ENCODE measurements around the gene KCNQ1OT1. TPM values are rescaled to one million over a fixed set of nuclear protein-coding genes. Genes with fewer than 3 reads are reported as not detected.

Gene KCNQ1OT1
- total RNA-seq (10 to 100 TPM in 1 of 7 donors, 1 to 10 TPM in 6; 3.9 to 11.5 (median 6.8) TPM), polyA plus RNA-seq (under 1 TPM; 0.43 to 0.52 TPM)
- long read RNA-seq, donor 1, full-length matches to known transcripts = 73 of 77 reads
- long read RNA-seq, donor 1, partial matches to known transcripts = 0 of 77 reads
- long read RNA-seq, donor 1, other reads (novel, unspliced or antisense) = 4 of 77 reads
- long read RNA-seq, donor 2, full-length matches to known transcripts = 21 of 33 reads
- long read RNA-seq, donor 2, partial matches to known transcripts = 12 of 33 reads
- long read RNA-seq, donor 2, other reads (novel, unspliced or antisense) = 0 of 33 reads
- long read RNA-seq, donor 3, full-length matches to known transcripts = 20 of 20 reads
- long read RNA-seq, donor 3, partial matches to known transcripts = 0 of 20 reads
- long read RNA-seq, donor 3, other reads (novel, unspliced or antisense) = 0 of 20 reads

DNA sequence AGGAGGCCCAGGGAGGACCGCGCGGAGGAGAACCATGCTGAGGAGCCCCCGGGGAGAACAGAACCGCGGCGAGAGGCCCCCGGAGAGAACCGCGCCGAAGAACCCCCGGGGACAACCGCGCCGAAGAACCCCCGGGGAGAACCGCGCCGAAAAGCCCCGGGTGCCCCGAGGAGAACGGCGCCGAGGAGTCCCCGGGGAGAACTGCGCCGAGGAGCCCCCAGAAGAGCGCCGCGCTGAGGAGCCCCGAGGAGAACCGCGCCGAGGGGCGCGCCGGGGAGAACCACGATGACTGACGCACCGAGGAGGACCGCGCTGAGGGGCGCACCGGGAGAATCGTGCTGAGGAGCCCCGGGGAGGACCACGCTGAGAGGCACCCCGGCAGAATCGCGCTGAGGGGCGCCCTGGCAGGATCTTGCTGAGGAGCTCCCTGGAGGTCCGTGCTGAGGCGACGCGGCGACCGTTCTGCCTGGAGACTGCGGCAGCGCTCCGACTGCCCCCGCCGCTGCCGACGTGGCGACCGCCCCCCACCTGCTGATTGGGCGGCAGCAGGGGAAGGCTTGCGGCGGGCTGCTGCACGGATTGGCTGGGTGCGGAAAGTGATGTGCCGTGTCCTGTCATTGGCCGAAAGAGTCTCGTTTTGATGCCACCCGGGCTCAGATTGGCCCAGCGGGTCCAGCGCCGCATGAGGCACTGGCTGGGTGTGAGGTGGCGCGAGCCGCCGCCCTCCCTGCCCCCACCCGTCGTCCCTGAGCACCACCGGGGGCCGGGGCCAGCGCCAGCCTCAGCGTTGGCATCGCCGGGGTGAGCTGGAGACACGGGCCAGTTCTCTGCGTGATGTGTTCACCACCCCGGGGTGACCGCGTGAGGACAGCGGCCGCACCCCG, at the start of gene KCNQ1OT1:
TSS of gene KCNQ1OT1 (minus strand) at position 464 of the 884 bp plus-strand sequence.
- peak within 1 kb of the TSS; percentile 67 to 80 for H3K27ac ChIP-seq
- TF ChIP-seq, protein P1, sequence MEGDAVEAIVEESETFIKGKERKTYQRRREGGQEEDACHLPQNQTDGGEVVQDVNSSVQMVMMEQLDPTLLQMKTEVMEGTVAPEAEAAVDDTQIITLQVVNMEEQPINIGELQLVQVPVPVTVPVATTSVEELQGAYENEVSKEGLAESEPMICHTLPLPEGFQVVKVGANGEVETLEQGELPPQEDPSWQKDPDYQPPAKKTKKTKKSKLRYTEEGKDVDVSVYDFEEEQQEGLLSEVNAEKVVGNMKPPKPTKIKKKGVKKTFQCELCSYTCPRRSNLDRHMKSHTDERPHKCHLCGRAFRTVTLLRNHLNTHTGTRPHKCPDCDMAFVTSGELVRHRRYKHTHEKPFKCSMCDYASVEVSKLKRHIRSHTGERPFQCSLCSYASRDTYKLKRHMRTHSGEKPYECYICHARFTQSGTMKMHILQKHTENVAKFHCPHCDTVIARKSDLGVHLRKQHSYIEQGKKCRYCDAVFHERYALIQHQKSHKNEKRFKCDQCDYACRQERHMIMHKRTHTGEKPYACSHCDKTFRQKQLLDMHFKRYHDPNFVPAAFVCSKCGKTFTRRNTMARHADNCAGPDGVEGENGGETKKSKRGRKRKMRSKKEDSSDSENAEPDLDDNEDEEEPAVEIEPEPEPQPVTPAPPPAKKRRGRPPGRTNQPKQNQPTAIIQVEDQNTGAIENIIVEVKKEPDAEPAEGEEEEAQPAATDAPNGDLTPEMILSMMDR (IDR thresholded peaks at IDR 0.05) = no peak
- peak; percentile 90 for TF ChIP-seq POLR2A (IDR thresholded peaks at IDR 0.05)
- H3K27me3 ChIP-seq = no peaks in the 10 kb centered on the region
- peak; percentile 89 to 92 (median 91) for DNase-seq
- intact Hi-C loops (cut with DNase I) = loop anchor here in 2 of 4 donors (2.0 to 10.0 kb wide), 2 partner anchors 165 to 185 kb away; partner anchors contain the start of gene CDKN1C (in 1 of the 2)
- 56 to 73% (median 62%) methylated on average over 67 to 98 of the region's 98 CpGs for WGBS, 3 donors
- no peaks in the 10 kb centered on the region for H3K36me3 ChIP-seq
- no peaks in the 10 kb centered on the region for H3K9me3 ChIP-seq
- H3K4me3 ChIP-seq = peak within 1 kb of the TSS; percentile 81
- peaks cover 6% of the 10 kb centered on the region for H3K4me1 ChIP-seq (ENCODE audit: insufficient read depth)

DNA sequence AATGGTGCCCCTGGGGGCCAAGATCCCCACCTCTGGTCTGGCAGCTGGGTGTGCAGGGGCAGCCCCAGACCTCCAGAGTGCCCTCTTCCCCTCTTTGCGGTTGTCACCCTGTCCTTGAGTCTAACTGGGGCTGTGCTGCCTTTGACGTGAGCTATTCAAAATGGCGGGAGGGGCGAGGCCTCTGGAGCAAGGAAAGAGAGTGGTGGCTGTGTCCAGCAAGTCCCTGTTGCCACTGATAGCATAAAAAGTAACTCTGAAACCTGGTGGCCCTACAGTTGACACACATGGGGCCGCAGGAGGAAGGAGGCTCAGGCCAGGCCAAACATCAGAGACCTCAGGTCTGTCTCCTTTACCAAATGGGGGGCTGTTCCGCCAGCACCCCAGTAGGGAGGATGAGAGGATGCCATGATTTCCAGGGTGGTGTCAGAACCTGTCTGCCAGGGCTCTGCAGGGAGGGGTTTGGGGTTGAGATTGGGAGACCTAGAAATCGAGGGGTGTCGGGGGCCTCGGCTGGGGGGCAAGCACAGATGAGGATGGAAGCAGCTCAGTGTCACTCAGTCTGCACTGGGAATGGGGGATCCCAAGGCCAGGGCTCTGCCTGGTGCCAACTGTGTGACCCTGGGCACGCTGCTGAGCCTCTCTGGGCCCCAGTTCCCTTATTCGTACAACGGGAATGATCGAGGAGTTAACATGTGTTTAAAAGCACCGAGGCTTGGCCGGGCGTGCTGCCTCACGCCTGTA, 49.2 kb upstream of the KCNQ1OT1 start:
- DNase-seq = peak in 3 of 5 donors; percentile 15 to 29 (median 16)
- no peaks in the 10 kb centered on the region for H3K9me3 ChIP-seq
- H3K4me3 ChIP-seq = no peak overlapping the region
- peaks cover 4% of the 10 kb centered on the region for H3K4me1 ChIP-seq (ENCODE audit: insufficient read depth)
- no peak overlapping the region for H3K27ac ChIP-seq
- H3K27me3 ChIP-seq = no peaks in the 10 kb centered on the region
- no peaks in the 10 kb centered on the region for H3K36me3 ChIP-seq
- TF ChIP-seq, protein P1 (IDR thresholded peaks at IDR 0.05) = no peak
- TF ChIP-seq POLR2A (IDR thresholded peaks at IDR 0.05) = no peak
- no peak for TF ChIP-seq EP300 (IDR thresholded peaks at IDR 0.05)
- intact Hi-C loops (cut with DNase I) = no loop called here
- WGBS, 3 donors = 88 to 94% (median 93%) methylated on average over 17 of the region's 17 CpGs

DNA sequence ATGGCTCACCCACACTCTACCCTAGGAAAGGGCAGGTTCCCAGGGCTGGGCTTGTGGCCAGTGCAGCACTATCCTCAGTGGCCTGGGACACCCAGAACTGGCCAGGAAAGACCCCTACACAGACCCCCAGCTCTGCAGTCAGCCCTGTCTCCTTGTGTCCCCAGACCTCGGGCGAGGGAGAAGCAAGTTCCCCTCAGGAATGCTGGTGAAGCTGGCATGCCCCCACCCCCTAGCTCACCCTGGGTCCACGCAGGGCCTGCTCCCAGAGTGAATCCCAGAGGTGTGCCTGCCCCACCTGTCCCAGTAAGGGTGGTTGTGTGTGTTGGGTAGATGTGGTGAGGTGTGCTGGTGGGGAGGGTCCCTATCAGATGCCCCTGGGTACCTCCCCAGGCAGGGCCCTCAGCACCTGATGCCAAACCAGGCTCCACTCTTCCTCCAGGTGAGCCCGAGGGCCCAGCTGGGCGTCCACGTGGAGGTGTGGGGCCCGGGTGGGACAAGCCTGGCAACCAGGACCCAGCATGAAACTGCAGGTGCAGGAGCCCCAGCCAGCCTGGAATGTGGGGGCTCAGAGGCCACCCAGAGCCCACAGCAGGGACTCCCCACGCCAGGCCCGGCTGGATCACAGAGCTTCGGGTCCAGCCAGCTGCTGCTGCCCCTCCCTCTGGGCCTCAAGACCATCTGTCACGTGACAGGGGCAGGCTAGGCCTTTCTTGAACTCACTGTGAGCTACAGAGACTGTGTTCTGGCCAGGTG, 48.4 kb upstream of the KCNQ1OT1 start:
- TF ChIP-seq, protein P1 (IDR thresholded peaks at IDR 0.05) = no peak
- TF ChIP-seq POLR2A (IDR thresholded peaks at IDR 0.05) = no peak
- no peak for TF ChIP-seq EP300 (IDR thresholded peaks at IDR 0.05)
- no peaks in the 10 kb centered on the region for H3K36me3 ChIP-seq
- H3K4me3 ChIP-seq = no peak overlapping the region
- WGBS, 3 donors = 77 to 87% (median 79%) methylated on average over 9 to 11 of the region's 11 CpGs
- no peak overlapping the region for H3K27ac ChIP-seq
- intact Hi-C loops (cut with DNase I) = no loop called here
- H3K4me1 ChIP-seq (ENCODE audit: insufficient read depth) = peaks cover 4% of the 10 kb centered on the region
- no peaks in the 10 kb centered on the region for H3K27me3 ChIP-seq
- H3K9me3 ChIP-seq = no peaks in the 10 kb centered on the region
- peak in 2 of 5 donors; percentile 19 to 29 for DNase-seq
